ENCODE data around the gene CD81.

The CD81 gene

GRCh38 chr11:2385156-2386151 lies 8.3 kb downstream of the CD81 start:
- TF ChIP-seq CTCF (IDR thresholded peaks at IDR 0.05; ENCODE audit: unreplicated experiment in 3 of 3): no peak
- Mint-ChIP-seq H3K4me1 (peaks cover 37% of the 10 kb centered on the region), H3K27me3 (ENCODE audit: low read depth) (no peaks in the 10 kb centered on the region)

GRCh38 chr11:2386591-2386990 lies 9.5 kb downstream of the CD81 start:
- Mint-ChIP-seq H3K27ac (no peak overlapping the region), H3K4me1 (peaks cover 40% of the 10 kb centered on the region), H3K36me3 (ENCODE audit: low read depth) (peaks cover 5% of the 10 kb centered on the region), H3K4me3 (no peak overlapping the region), H3K27me3 (ENCODE audit: low read depth) (no peaks in the 10 kb centered on the region), H3K9me3 (no peaks in the 10 kb centered on the region)
- TF ChIP-seq CTCF (IDR thresholded peaks at IDR 0.05; ENCODE audit: unreplicated experiment in 3 of 3): no peak

More at GRCh38 chr11:2385156-2386151, 8.3 kb downstream of the CD81 start:
- no peaks in the 10 kb centered on the region for H3K9me3 Mint-ChIP-seq
- peaks cover 5% of the 10 kb centered on the region for H3K36me3 Mint-ChIP-seq (ENCODE audit: low read depth)
- H3K27ac Mint-ChIP-seq: peak overlapping the region; percentile 41 to 61 (median 42)
- no peak overlapping the region for H3K4me3 Mint-ChIP-seq

GRCh38 chr11:2387266-2387987 lies 10.3 kb downstream of the CD81 start:
- Mint-ChIP-seq H3K9me3 (no peaks in the 10 kb centered on the region), H3K36me3 (ENCODE audit: low read depth) (peaks cover 5% of the 10 kb centered on the region), H3K27ac (no peak overlapping the region), H3K27me3 (ENCODE audit: low read depth) (no peaks in the 10 kb centered on the region), H3K4me1 (peaks cover 40% of the 10 kb centered on the region), H3K4me3 (no peak overlapping the region)
- TF ChIP-seq CTCF (IDR thresholded peaks at IDR 0.05; ENCODE audit: unreplicated experiment in 3 of 3): no peak

GRCh38 chr11:2388431-2389376 lies 11.6 kb downstream of the CD81 start:
- no peak overlapping the region for H3K4me3 Mint-ChIP-seq
- H3K9me3 Mint-ChIP-seq: no peaks in the 10 kb centered on the region
- H3K27me3 Mint-ChIP-seq (ENCODE audit: low read depth): no peaks in the 10 kb centered on the region
- H3K27ac Mint-ChIP-seq: peak overlapping the region; percentile 56 to 85 (median 64)
- no peak for TF ChIP-seq CTCF (IDR thresholded peaks at IDR 0.05; ENCODE audit: unreplicated experiment in 3 of 3)
- peaks cover 35% of the 10 kb centered on the region for H3K4me1 Mint-ChIP-seq
- peaks cover 5% of the 10 kb centered on the region for H3K36me3 Mint-ChIP-seq (ENCODE audit: low read depth)

- H3K27me3 Mint-ChIP-seq (ENCODE audit: low read depth): no peaks in the 10 kb centered on the region
Measured at GRCh38 chr11:2389377-2390026, 12.4 kb downstream of the CD81 start.

More at GRCh38 chr11:2389377-2390026, 12.4 kb downstream of the CD81 start:
- Mint-ChIP-seq H3K9me3 (no peaks in the 10 kb centered on the region), H3K4me1 (peaks cover 29% of the 10 kb centered on the region), H3K4me3 (peak overlapping the region in 1 of 3 experiments; percentile 29), H3K27ac (peak overlapping the region; percentile 56 to 85 (median 64)), H3K36me3 (ENCODE audit: low read depth) (peaks cover 5% of the 10 kb centered on the region)
- no peak for TF ChIP-seq CTCF (IDR thresholded peaks at IDR 0.05; ENCODE audit: unreplicated experiment in 3 of 3)

Data from nephron (organoid).